NB4 (cell line): Measurements from ENCODE around the gene ANXA4.

Experiments used
- CTCF ChIP-seq: IDR thresholded peaks from one replicate; pipeline ENCODE4 v1.5.1; 2012; ENCODE audit warnings: low read depth, low read length
- MAX ChIP-seq: IDR thresholded peaks from 2 replicates; pipeline ENCODE4 v1.6.1; 2011; ENCODE audit warnings: low read depth, low read length
- POLR2A ChIP-seq: IDR thresholded peaks from 2 replicates; pipeline ENCODE4 v1.6.1; 2011; ENCODE audit warnings: mild to moderate bottlenecking; ENCODE audit not compliant: insufficient read length; ENCODE audit errors: extremely low read depth

GRCh38 chr2:69771461-69771860 is 29.5 kb downstream of the ANXA4 start:
- no peak for TF ChIP-seq MAX
- TF ChIP-seq CTCF, result no peak
- TF ChIP-seq POLR2A, result no peak
